HepG2 (cell line): Measurements from ENCODE around the gene TYMS. TPM values are rescaled to one million over a fixed set of nuclear protein-coding genes. Genes with fewer than 3 reads are reported as not detected.

Experiments used
- EZH2 ChIP-seq: conservative IDR thresholded peaks from 2 replicates; pipeline ENCODE4 v1.6.1; 2012; ENCODE audit warnings: mild to moderate bottlenecking, low read depth, low read length, moderate library complexity
- GATAD2A ChIP-seq: IDR thresholded peaks from 2 replicates; pipeline ENCODE4 v1.6.1; 2016
- ISX ChIP-seq: sonication (generic); formaldehyde crosslinking; conservative IDR thresholded peaks from 2 replicates; pipeline ENCODE4 v1.5.0; 2020; ENCODE audit warnings: missing genetic modification reagents
- MTA3 ChIP-seq: sonication (generic); formaldehyde crosslinking; IDR thresholded peaks from 2 replicates; pipeline ENCODE4 v1.4.0; 2020; ENCODE audit warnings: missing genetic modification reagents
- NCOA2 ChIP-seq: sonication (generic); formaldehyde crosslinking; IDR thresholded peaks from 2 replicates; pipeline ENCODE4 v1.8.0; 2022; ENCODE audit warnings: inconsistent platforms
- NCOR1 ChIP-seq: fragments of 200-600 bp; sonication (generic); IDR thresholded peaks from 2 replicates; pipeline ENCODE4 v1.7.0; 2017; ENCODE audit warnings: antibody characterized with exemption, low read length, borderline replicate concordance
- RAD21 ChIP-seq: fragments of 450-650 bp; formaldehyde crosslinking; IDR thresholded peaks from 2 replicates; pipeline ENCODE4 v1.5.0; 2020; ENCODE audit warnings: mild to moderate bottlenecking
- TFDP2 ChIP-seq: sonication (generic); formaldehyde crosslinking; IDR thresholded peaks from 2 replicates; pipeline ENCODE4 v1.4.0; 2020; ENCODE audit warnings: missing genetic modification reagents
- ZC3H13 ChIP-seq: sonication (generic); formaldehyde crosslinking; IDR thresholded peaks from 2 replicates; pipeline ENCODE4 v1.8.1; 2023; ENCODE audit warnings: mild to moderate bottlenecking, missing genetic modification reagents, moderate library complexity
- ZFP91 ChIP-seq: sonication (generic); formaldehyde crosslinking; IDR thresholded peaks from 2 replicates; pipeline ENCODE4 v1.9.0; 2022; ENCODE audit warnings: missing genetic modification reagents, mild to moderate bottlenecking, borderline replicate concordance
- ZNF224 ChIP-seq: sonication (generic); formaldehyde crosslinking; IDR thresholded peaks from 2 replicates; pipeline ENCODE4 v1.5.0; 2020; ENCODE audit warnings: mild to moderate bottlenecking, missing genetic modification reagents
- ZNF382 ChIP-seq: sonication (generic); formaldehyde crosslinking; IDR thresholded peaks from 2 replicates; pipeline ENCODE4 v1.5.0; 2020; ENCODE audit warnings: missing genetic modification reagents, mild to moderate bottlenecking, borderline replicate concordance
- ZNF563 ChIP-seq: sonication (generic); formaldehyde crosslinking; IDR thresholded peaks from 2 replicates; pipeline ENCODE4 v1.8.0; 2022; ENCODE audit warnings: mild to moderate bottlenecking, moderate library complexity, missing genetic modification reagents
- ZNF777 ChIP-seq: sonication (generic); formaldehyde crosslinking; IDR thresholded peaks from 2 replicates; pipeline ENCODE4 v1.4.0; 2020; ENCODE audit warnings: missing genetic modification reagents
- polyA plus RNA-seq, 8 experiments: library from polyadenylated mRNA; depleted of rRNA in 3 of 8; stranded (reverse) in 7 of 8; unstranded in 1 of 8; fragments of >200 nt; fragmentation: Illumina TruSeq in 4 of 8; extraction: Trizol in 4 of 8; gene quantifications; 2 replicates each; pipeline versions ENCODE4 v1.2.1 to v1.2.3, GENCODE V29; 2011 to 2016; ENCODE audit warnings: low read depth in 4 of 8, missing spikeins in 1 of 8, mixed read lengths in 1 of 8; ENCODE audit not compliant: insufficient read depth in 1 of 8
- total RNA-seq, 5 experiments: library from RNA; depleted of rRNA; stranded (reverse); fragments of >200 nt; fragmentation: Illumina TruSeq; extraction: Trizol; gene quantifications; 2 replicates each; pipeline ENCODE4 v1.2.3, GENCODE V29; 2016; ENCODE audit warnings: low read depth in 1 of 5
- TF ChIP-seq, protein P1 (sequence below): sonication (generic); formaldehyde crosslinking; IDR thresholded peaks from 2 replicates; pipeline ENCODE4 v1.4.0; 2020; ENCODE audit warnings: mild to moderate bottlenecking, missing genetic modification reagents, borderline replicate concordance
- TF ChIP-seq, protein P2 (sequence below): sonication (generic); formaldehyde crosslinking; IDR thresholded peaks from 2 replicates; pipeline ENCODE4 v1.4.0; 2020; ENCODE audit warnings: mild to moderate bottlenecking, missing genetic modification reagents
- TF ChIP-seq, protein P3 (sequence below): sonication (generic); formaldehyde crosslinking; IDR thresholded peaks from 2 replicates; pipeline ENCODE4 v1.5.0; 2020; ENCODE audit warnings: mild to moderate bottlenecking, missing genetic modification reagents, borderline replicate concordance
- TF ChIP-seq, protein P4 (sequence below): sonication (generic); formaldehyde crosslinking; IDR thresholded peaks from 2 replicates; pipeline ENCODE4 v1.8.0; 2022; ENCODE audit warnings: missing genetic modification reagents, low read depth, mild to moderate bottlenecking, borderline replicate concordance

Gene TYMS
- total and polyA plus RNA-seq, 2 of the 13 experiments (the other 11 are each of a cell fraction or from before 2014, with no cell fraction given): 80.1 to 106 TPM

DNA sequence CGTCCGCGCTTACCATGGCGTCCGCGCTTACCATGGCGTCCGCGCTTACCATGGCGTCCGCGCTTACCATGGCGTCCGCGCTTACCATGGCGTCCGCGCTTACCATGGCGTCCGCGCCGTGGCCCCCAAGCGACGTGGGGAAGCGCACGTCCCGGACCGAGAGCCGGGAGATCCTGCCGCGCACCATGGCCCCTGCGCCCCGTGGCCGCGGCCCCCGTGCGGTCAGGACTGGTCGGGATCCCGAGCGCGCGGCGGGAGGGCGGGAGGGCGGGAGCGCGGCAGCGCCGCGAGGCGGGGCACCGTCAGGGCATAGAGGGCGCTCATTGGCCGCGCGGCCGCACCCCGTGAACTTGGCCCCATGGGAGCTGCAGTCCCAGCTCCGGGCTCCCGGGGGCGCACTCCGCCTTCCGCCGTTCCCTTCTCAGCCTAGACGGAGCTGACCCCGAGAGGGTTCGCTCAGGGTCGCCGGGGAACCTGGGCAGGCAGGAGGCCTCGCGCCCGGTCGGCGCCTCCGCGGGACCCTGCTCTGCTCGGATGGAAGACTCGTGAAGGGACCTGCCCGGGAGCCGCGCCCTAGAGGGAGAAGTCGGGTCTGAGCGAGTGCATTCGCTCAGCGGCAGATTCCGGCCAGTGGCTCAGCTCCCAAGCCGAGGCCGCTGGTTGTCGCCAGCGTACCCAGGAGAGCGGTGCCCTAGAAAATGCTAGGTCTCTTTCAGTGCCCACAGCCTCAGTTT is 55.1 kb downstream of the TYMS start, which contains the start of gene ENOSF1 (continued):
- no peak for TF ChIP-seq NCOA2 (CRISPR knock-in tag)
- TF ChIP-seq ZNF382 (CRISPR knock-in tag): no peak
- TF ChIP-seq NCOR1: no peak
- TF ChIP-seq ZNF224 (CRISPR knock-in tag): no peak
- TF ChIP-seq RAD21 (CRISPR knock-in tag): peak; percentile 84
- TF ChIP-seq, protein P1, sequence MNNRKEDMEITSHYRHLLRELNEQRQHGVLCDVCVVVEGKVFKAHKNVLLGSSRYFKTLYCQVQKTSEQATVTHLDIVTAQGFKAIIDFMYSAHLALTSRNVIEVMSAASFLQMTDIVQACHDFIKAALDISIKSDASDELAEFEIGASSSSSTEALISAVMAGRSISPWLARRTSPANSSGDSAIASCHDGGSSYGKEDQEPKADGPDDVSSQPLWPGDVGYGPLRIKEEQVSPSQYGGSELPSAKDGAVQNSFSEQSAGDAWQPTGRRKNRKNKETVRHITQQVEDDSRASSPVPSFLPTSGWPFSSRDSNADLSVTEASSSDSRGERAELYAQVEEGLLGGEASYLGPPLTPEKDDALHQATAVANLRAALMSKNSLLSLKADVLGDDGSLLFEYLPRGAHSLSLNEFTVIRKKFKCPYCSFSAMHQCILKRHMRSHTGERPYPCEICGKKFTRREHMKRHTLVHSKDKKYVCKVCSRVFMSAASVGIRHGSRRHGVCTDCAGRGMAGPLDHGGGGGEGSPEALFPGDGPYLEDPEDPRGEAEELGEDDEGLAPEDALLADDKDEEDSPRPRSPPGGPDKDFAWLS: no peak
- peak; percentile 67; the same call in 1 of the 2 replicates for TF ChIP-seq ZC3H13
- peak; percentile 47; the same call in 1 of the 2 replicates for TF ChIP-seq ZNF777
- peak; percentile 85 for TF ChIP-seq TFDP2 (CRISPR knock-in tag)
- TF ChIP-seq ISX: no peak
- no peak for TF ChIP-seq GATAD2A (CRISPR knock-in tag)
- TF ChIP-seq EZH2: no peak
- TF ChIP-seq MTA3: no peak
- TF ChIP-seq, protein P2, sequence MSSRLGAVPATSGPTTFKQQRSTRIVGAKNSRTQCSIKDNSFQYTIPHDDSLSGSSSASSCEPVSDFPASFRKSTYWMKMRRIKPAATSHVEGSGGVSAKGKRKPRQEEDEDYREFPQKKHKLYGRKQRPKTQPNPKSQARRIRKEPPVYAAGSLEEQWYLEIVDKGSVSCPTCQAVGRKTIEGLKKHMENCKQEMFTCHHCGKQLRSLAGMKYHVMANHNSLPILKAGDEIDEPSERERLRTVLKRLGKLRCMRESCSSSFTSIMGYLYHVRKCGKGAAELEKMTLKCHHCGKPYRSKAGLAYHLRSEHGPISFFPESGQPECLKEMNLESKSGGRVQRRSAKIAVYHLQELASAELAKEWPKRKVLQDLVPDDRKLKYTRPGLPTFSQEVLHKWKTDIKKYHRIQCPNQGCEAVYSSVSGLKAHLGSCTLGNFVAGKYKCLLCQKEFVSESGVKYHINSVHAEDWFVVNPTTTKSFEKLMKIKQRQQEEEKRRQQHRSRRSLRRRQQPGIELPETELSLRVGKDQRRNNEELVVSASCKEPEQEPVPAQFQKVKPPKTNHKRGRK: no peak
- peak; percentile 71 for TF ChIP-seq ZFP91
- TF ChIP-seq ZNF563 (CRISPR knock-in tag): peak; percentile 98
- TF ChIP-seq, protein P3, sequence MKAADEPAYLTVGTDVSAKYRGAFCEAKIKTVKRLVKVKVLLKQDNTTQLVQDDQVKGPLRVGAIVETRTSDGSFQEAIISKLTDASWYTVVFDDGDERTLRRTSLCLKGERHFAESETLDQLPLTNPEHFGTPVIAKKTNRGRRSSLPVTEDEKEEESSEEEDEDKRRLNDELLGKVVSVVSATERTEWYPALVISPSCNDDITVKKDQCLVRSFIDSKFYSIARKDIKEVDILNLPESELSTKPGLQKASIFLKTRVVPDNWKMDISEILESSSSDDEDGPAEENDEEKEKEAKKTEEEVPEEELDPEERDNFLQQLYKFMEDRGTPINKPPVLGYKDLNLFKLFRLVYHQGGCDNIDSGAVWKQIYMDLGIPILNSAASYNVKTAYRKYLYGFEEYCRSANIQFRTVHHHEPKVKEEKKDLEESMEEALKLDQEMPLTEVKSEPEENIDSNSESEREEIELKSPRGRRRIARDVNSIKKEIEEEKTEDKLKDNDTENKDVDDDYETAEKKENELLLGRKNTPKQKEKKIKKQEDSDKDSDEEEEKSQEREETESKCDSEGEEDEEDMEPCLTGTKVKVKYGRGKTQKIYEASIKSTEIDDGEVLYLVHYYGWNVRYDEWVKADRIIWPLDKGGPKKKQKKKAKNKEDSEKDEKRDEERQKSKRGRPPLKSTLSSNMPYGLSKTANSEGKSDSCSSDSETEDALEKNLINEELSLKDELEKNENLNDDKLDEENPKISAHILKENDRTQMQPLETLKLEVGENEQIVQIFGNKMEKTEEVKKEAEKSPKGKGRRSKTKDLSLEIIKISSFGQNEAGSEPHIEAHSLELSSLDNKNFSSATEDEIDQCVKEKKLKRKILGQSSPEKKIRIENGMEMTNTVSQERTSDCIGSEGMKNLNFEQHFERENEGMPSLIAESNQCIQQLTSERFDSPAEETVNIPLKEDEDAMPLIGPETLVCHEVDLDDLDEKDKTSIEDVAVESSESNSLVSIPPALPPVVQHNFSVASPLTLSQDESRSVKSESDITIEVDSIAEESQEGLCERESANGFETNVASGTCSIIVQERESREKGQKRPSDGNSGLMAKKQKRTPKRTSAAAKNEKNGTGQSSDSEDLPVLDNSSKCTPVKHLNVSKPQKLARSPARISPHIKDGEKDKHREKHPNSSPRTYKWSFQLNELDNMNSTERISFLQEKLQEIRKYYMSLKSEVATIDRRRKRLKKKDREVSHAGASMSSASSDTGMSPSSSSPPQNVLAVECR (CRISPR knock-in tag): peak; percentile 70; the same call in 1 of the 2 replicates
- TF ChIP-seq, protein P4, sequence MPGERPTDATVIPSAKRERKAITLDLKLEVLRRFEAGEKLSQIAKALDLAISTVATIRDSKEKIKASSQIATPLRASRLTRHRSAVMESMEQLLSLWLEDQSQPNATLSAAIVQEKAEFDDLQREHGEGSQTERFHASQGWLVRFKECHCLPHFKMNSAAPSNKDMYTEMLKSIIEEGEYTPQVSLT (CRISPR knock-in tag): no peak
